ENCODE results near the gene BPIFB6.

The BPIFB6 gene

DNA sequence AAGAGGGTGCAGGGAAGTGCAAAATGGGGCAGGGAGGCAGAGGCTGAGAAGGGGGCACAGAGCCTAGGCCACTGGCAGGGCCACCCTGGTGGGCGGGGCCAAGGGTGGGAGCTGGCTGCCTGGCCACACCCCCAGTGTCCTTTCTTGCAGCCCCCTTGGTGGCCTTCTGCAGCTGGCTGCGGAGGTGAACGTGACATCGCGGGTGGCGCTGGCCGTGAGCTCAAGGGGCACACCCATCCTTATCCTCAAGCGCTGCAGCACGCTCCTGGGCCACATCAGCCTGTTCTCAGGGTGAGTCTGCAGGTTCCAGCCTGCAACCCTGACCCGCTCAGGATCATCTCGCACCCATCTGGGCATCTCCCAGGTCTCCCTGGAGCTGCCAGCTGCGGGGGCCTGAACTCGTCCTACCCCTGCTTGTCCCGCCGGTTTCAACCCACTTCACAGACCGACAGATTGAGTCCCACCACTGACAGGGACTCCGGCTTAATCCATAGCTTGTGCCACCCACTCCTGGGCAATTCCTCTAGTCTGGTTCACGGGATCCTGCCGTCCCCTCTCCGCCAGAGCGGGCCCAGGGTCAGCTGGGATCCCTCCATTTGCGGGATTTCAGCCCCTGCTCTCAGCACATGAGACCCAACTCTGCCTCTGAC, 28.4 kb downstream of the BPIFB6 start:
- TF ChIP-seq, protein P1, sequence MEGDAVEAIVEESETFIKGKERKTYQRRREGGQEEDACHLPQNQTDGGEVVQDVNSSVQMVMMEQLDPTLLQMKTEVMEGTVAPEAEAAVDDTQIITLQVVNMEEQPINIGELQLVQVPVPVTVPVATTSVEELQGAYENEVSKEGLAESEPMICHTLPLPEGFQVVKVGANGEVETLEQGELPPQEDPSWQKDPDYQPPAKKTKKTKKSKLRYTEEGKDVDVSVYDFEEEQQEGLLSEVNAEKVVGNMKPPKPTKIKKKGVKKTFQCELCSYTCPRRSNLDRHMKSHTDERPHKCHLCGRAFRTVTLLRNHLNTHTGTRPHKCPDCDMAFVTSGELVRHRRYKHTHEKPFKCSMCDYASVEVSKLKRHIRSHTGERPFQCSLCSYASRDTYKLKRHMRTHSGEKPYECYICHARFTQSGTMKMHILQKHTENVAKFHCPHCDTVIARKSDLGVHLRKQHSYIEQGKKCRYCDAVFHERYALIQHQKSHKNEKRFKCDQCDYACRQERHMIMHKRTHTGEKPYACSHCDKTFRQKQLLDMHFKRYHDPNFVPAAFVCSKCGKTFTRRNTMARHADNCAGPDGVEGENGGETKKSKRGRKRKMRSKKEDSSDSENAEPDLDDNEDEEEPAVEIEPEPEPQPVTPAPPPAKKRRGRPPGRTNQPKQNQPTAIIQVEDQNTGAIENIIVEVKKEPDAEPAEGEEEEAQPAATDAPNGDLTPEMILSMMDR (IDR thresholded peaks at IDR 0.05; ENCODE audit: insufficient read depth, low read length, missing control alignments) = no peak
- no peak for DNase-seq (ENCODE audit: low read depth, low spot score)
- ChIA-PET POLR2A (interaction anchor here (0.7 kb wide), 1 partner anchor 1140 kb away, joined by 3 read pairs; no protein-coding TSS in a partner anchor), CTCF (no interaction called here)
- H3K4me3 ChIP-seq (ENCODE audit: low read depth, low read length) = no peak overlapping the region

DNA sequence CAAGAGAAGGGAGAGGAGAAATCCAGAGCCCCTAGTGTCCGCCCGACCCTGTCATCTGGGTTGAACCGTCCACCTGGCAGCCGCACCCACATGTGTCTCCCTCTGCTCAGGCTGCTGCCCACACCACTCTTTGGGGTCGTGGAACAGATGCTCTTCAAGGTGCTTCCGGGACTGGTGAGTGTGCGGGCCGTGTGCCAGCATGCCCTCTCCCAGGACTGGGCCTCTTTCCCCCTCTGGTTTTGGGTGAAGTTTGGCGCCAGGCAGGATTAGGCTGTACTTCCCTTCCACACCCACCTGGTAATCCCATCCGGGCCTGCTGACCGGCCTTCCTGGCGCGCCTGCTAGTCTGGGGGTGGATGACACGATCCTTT, 30.2 kb downstream of the BPIFB6 start:
- H3K4me3 ChIP-seq (ENCODE audit: low read depth, low read length) = no peak overlapping the region
- DNase-seq (ENCODE audit: low read depth, low spot score) = no peak
- CTCF ChIA-PET = no interaction called here
- TF ChIP-seq, protein P1 (IDR thresholded peaks at IDR 0.05; ENCODE audit: insufficient read depth, low read length, missing control alignments) = no peak
- POLR2A ChIA-PET = no interaction called here

DNA sequence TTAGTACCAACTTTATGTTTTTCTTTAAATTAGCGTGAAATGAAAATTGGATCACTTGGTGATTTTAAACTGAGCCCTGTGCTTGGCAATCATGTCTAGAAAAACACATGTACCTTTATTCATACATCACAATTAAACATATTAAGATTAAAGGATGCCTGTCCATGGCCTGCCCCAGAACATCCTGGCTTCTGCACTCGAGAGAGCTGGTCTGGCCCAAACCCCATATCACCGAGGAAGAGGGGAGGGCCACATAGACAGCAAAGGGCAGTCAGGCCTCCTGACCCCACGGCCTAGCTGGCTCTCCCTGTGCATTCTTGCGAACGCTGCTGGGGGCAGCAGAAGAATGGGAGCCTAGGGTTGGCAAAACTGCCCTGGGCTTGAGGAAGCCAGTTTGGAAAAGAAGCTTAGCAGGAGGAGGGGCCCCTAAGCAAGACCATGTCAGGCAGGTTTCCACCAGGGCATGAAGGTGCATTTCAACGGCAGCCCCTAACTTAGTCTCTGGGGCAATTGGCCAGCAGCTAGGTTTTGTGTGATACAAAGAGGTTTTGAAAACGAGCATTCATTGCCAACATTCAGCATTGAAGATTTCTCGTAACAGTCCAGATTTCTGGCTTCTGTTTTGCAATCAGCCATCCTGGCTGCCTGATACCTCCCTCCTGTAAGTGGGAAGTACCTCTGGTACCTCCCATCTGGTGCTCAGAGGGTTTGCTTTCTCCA, 30.8 kb downstream of the BPIFB6 start:
- no peak for DNase-seq (ENCODE audit: low read depth, low spot score)
- H3K4me3 ChIP-seq (ENCODE audit: low read depth, low read length) = no peak overlapping the region
- ChIA-PET POLR2A (no interaction called here), CTCF (no interaction called here)
- TF ChIP-seq, protein P1 (IDR thresholded peaks at IDR 0.05; ENCODE audit: insufficient read depth, low read length, missing control alignments) = no peak

DNA sequence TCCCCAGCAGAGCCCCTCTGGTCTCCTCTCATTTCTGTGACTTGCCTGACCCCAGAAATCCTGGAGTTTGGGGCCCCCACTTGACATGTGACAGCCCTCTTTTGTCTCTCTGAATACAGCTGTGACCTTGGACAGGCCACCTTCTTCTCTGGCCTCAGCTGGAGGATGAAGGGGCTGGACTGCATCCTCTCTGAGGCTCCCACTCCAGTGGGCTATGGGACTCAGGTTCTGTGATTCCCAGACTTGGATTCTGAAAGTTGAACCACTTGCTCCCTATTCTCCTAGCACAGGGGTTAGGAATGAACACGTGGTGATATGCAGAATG, 31.3 kb downstream of the BPIFB6 start:
- no peak overlapping the region for H3K4me3 ChIP-seq (ENCODE audit: low read depth, low read length)
- ChIA-PET CTCF (no interaction called here), POLR2A (no interaction called here)
- TF ChIP-seq, protein P1 (IDR thresholded peaks at IDR 0.05; ENCODE audit: insufficient read depth, low read length, missing control alignments) = no peak
- DNase-seq (ENCODE audit: low read depth, low spot score) = no peak

DNA sequence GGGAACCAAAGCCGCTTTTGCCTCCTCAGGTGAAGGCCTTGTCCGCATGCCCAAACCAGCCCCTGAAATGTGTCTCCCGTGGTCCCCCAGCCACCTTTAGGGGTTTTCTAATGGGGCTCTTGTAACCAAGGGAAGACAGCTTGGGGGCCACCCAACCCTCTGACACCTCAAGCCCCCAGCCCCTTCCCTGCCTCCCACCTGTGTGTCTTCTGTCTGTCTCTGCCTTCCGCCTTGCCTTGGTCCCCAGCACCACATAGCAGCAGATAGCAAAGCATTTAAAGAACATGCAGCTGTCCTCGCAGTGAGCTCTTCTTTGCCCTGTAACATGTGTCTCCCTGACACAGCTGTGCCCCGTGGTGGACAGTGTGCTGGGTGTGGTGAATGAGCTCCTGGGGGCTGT, 31.8 kb downstream of the BPIFB6 start:
- TF ChIP-seq, protein P1 (IDR thresholded peaks at IDR 0.05; ENCODE audit: insufficient read depth, low read length, missing control alignments) = no peak
- CTCF ChIA-PET = no interaction called here
- POLR2A ChIA-PET = no interaction called here
- no peak for DNase-seq (ENCODE audit: low read depth, low spot score)
- no peak overlapping the region for H3K4me3 ChIP-seq (ENCODE audit: low read depth, low read length)

DNA sequence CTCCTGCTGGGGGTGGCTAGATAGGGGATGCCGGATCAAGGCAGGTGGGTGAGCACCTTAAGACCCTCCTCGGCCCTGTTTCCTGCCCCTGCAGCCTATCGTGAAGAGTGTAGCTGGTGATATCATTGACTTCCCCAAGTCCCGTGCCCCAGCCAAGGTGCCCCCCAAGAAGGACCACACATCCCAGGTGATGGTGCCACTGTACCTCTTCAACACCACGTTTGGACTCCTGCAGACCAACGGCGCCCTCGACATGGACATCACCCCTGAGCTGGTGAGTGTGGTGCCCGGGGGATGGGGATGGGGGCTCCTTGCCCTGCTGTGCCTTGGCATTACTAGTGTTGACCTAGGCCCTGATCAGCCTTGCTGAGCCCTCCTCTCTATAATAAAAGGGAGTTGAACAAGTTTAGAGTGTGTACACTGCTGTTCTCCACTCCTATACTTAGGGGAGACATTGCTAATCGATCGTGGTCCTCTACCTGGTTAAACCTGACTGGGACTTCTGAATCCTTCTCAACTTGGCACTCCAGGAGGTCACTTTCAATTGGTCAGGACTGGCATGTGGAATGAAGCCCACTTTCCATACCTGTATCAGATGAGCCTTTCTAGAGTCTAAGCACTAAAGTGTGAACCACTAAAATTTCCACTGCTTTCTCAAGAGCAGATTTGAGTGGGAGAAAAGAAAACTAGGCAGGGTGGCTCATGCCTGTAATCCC, 33.3 kb downstream of the BPIFB6 start:
- POLR2A ChIA-PET = no interaction called here
- CTCF ChIA-PET = no interaction called here
- TF ChIP-seq, protein P1 (IDR thresholded peaks at IDR 0.05; ENCODE audit: insufficient read depth, low read length, missing control alignments) = no peak
- DNase-seq (ENCODE audit: low read depth, low spot score) = no peak
- H3K4me3 ChIP-seq (ENCODE audit: low read depth, low read length) = no peak overlapping the region

Data from AG04449 (cell line).